Right lung (tissue), 5 donors: Measurements from ENCODE around the gene MMEL1. TPM values are rescaled to one million over a fixed set of nuclear protein-coding genes. Genes with fewer than 3 reads are reported as not detected.

ENCODE experiments used
- DNase-seq, 2 donors: peaks; one replicate each; pipeline ENCODE4 v3.0.0-alpha.2; 2013
- polyA plus RNA-seq, 5 donors: library from polyadenylated mRNA; unstranded; fragments of 120-200 nt; gene quantifications; one replicate each; pipeline versions ENCODE4 v1.2.1 to v1.2.3, GENCODE V29; 2013; ENCODE audit warnings: inconsistent platforms in 1 of 5, low replicate concordance in 1 of 5; ENCODE audit not compliant: insufficient read length in 5 of 5, insufficient read depth in 1 of 5

Gene MMEL1
- polyA plus RNA-seq, 5 donors, result 2.6 to 6.5 (median 3.9) TPM

- DNase-seq, result no peak
Observed at GRCh38 chr1:2605509-2606395, 27.1 kb downstream of the MMEL1 start.

- DNase-seq, result no peak
Observed at GRCh38 chr1:2604844-2605508, 27.8 kb downstream of the MMEL1 start.

- no peak for DNase-seq
Observed at GRCh38 chr1:2604156-2604843, 28.5 kb downstream of the MMEL1 start.

- no peak for DNase-seq
Observed at GRCh38 chr1:2603521-2604155, 29.2 kb downstream of the MMEL1 start.

- DNase-seq, result no peak
Observed at GRCh38 chr1:2602866-2603520, 29.8 kb downstream of the MMEL1 start.

GRCh38 chr1:2602311-2602835, 30.4 kb downstream of the MMEL1 start:
- no peak for DNase-seq

- DNase-seq, result no peak
Observed at GRCh38 chr1:2601721-2602303, 31.0 kb downstream of the MMEL1 start.

- DNase-seq, result no peak
Observed at GRCh38 chr1:2598329-2598931, 34.4 kb downstream of the MMEL1 start.

GRCh38 chr1:2597441-2598328, 35.1 kb downstream of the MMEL1 start:
- DNase-seq, result no peak

- DNase-seq, result no peak
Observed at GRCh38 chr1:2596530-2597333, 36.1 kb downstream of the MMEL1 start.

- DNase-seq, result no peak
Observed at GRCh38 chr1:2595812-2596529, 36.8 kb downstream of the MMEL1 start.

GRCh38 chr1:2595261-2595811, 37.5 kb downstream of the MMEL1 start:
- no peak for DNase-seq

GRCh38 chr1:2594641-2595131, 38.1 kb downstream of the MMEL1 start:
- DNase-seq, result no peak

GRCh38 chr1:2594001-2594640, 38.7 kb downstream of the MMEL1 start:
- DNase-seq, result peak in 1 of 2 donors; percentile 66

- DNase-seq, result no peak
Observed at GRCh38 chr1:2593251-2593878, 39.5 kb downstream of the MMEL1 start.

GRCh38 chr1:2592672-2593071, 40.1 kb downstream of the MMEL1 start:
- DNase-seq, result no peak
